LoVo (cell line): ENCODE results near the gene MUC6.

Experiments
- DNase-seq: peaks from one replicate; pipeline ENCODE4 v3.0.0-alpha.2; 2016; ENCODE audit warnings: low spot score

MUC6 gene

DNA sequence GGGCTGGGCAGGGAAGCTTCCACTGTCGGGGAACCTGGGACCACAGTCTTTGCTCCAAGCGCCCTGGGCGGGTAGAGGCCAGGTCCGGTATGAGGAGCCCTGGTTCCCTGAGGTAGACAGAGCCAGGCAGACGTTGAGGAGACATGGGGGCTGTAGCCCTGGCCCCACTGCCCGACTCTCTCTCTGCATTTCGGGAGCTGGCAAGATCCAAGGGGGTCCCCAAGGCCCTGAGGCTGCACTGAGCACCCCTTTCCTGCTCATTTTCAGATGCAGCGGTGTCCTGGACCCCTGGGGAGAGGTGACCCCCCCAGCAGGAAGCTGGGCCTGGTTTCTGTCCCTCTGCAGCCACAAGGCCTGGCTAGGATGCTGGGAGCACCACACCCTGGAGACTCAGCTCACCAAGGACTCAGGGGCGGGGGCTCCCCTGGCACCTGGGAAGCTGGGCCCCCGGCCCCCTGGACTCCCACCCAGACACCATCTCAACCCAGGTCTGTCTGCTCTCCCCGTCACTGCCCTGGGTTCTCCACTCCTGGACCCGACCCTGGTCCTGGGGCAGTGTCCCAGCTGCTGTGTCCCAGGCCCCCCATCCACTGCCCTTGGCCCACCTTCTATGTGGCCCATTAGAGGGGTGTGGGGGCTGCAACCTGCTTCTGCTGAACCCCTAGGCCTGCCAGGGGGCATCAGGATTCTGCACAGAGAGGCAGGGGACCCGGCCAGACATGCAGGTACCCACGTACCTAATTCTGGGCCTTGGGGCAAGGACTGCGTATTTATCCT, 15.0 kb upstream of the MUC6 start:
- DNase-seq: no peak

DNA sequence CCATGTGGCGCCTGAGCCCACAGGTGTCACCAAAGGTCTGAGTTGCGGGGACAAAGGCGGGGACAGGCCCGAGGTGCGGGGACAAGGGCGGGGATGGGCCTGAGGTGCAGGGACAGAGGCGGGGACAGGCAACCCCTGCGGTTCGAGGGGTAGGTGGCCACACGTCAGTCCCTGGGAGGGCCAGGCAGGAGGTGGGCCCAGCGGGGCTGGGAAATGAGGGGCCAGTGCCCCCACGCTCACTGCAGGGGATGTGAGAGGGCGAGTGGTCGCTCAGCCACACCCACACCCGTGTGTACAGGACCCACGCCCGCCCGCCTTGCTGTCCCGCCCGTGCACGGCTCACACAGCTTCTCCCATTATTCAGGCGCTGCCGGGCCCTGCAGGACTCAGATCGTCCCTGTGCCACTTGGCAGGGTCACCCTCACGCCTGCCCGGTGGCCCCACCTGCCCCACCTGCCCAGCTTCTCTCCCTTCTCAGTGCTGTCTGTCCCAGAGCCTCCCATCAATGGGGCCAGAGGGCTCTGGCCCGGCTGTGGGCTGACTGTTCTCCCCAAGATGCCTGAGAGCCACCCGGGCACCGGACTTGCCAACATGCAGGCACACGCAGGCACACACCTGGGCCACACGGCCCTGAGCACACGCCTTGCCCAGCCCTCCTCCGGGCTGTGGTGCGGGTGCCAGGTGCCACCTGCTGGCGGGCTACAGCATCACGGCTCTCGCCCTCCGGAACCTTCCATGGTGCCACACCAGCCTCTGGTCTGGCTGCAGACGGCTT, 14.2 kb upstream of the MUC6 start:
- DNase-seq: peak; percentile 63

DNA sequence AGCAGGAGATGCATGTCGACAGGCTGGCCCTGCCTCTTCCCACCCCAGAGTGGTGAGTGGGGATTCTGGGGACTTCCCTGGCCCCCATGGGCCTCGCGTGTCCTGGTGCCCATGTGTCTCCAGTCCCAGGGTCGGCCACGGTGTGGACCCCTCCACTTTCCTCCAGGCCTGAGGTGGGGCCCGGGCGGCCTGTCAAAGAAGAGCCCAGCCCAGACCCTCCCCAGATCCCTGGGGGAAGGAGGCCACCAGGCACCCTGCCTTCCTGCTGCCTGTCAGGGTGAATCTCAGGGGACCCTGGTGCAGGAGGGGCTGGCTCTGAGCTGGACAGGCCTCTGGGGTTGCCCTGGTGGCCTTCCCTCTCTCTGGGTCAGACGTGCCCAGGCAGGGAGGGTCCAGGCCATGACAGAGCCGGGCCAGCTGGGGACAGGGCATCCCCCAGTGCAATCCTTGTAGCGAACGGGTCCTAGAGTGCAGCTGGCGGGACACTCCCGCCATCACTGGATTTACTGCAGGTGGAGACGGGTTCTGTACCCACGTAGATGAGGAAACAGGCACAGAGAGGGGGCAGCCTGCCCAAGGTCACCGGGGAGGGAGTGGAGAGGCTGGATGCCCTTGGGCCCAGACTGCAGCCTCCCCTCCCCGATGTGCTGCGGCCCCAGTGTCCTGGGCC, 13.5 kb upstream of the MUC6 start:
- DNase-seq: no peak

DNA sequence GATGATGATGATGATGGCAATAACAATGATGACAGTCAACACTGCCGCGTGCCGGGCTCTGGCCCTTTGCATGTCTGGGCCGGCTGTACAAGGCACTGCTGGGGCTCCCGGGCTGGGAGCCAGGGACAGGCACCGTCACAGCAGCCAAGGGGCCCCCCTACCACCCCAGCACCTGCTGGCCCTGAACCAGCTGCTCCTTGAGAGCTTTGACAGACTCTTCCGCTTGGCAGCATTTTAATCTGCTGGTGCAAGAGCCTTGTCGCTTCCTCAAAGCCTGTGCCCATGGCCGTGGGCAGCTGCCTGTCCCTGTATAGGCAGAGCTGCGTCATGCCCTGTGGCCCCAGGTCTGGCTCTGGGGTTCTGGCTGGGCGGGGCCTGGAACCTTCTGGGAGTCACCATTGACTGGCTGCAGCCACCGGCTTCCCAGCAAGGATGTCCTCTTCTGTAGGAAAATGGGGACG, 12.9 kb upstream of the MUC6 start:
- DNase-seq: no peak

DNA sequence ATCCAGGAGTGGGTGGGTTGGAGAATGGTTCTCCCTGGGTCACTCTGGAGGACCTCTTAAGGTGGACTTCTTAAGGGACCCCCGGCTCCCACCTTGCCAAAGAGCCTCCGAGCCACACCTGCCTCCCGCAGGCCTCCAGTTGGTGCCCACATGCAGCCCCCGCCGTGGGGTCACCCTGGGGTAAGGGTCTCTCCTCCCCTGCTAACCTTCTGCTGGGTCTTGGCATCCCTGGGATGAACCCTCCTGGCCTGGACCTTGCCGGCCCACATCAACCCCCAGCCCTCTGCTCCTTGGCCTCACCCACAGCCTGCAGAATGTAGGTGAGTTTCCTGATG, 12.5 kb upstream of the MUC6 start:
- DNase-seq: no peak

DNA sequence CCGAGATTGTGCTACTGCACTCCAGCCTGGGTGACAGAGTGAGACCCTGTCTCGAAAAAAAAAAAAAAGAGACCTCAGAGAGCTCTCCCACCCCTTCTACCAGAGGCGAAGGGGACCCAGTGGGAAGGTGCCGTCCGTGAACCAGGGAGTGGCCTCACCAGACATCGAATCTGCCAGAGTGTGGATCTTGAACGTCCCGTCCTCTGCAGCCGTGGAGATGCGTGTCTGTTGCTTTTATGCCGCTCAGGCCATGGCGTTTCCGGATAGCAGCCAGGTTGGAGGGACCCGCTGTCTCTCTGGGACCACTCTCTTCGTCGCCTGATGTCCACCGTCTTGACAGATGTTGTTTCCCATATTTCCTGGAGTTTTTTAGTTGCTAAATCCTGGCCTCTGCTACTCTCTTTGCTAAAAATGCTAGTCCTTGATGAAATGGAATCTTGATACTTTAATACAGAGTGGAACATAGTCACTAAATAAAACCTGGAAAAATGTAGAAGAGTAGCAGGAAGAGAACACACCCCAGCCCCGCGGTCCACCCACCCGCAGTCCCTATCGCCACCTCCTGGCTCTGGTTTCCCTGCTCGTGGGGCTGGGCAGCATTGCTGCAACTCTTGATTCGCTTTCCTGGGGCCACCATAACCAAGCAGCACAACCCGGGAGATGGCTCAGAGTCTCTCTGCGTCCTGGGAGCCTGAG, 12.0 kb upstream of the MUC6 start:
- DNase-seq: no peak

DNA sequence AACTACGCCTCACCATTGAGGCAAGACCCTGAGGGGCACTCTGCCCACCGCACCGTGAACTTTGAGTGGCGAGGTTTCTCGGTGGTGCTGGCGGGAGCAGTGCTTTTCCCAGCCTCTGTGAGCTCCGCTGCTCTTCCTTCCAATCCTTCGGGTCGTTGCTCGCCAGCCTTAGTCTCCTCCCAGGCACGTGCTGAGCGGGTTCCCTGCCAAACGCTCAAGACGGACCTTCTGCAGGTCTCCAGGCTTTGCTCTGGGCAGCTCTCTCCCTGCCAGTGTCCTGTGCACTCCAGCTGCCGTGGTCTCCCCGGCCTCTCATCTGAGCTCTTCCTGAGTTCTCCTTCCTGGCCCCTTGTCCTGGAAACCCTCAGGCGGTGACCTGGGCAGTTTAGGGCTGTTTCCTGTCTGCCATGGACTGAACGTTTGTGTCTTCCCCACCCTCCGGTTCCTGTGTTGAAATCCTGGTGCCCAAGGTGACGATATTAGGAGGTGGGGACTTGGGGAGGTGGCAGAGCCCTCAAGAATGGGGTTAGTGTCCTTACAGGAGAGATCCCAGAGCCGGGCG, 11.2 kb upstream of the MUC6 start:
- DNase-seq: no peak

DNA sequence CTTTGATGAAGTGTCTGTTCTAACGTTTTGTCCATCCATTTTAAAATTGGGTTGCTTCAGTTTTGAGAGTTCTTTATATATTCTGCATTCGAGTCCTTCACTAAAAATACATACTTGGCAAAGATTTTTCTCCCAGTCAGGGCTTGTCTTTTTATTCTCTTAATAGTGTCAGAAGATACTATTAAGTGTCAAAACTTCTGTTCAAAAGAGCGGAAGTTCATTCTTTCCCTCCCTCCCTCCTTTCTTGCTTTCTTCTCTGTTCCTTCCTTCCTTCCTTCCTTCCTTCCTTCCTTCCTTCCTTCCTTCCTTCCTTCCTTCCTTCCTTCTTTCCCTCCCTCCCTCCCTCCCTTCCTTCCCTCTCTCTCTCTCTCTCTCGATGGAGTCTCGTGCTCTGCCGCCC, 7.6 kb upstream of the MUC6 start:
- no peak for DNase-seq

DNA sequence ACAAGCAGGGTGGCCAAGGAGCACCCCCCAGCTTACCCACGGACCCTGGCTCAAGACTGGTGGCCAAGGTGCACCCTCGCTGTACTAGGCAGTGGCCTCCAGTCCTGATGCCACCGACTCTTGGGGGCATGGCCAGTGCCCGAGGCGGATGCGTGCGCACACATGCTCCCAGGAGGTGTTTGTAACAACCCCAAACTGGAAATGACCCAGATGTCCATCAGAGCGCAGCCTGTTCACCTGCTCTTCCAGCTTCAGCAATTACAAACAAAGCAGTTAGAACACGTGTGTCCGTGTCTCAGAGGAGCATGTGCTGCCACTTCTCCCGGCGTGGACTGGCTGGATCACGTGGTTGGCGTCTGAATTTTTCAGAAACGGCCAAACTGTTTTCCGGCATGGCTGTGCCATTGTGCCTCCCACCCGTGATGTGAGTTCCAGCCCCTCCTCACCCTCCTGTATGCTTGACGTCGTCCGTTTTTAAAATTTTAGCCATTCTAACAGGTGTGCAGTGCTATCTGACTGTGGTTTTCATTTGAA, 7.1 kb upstream of the MUC6 start:
- no peak for DNase-seq

DNA sequence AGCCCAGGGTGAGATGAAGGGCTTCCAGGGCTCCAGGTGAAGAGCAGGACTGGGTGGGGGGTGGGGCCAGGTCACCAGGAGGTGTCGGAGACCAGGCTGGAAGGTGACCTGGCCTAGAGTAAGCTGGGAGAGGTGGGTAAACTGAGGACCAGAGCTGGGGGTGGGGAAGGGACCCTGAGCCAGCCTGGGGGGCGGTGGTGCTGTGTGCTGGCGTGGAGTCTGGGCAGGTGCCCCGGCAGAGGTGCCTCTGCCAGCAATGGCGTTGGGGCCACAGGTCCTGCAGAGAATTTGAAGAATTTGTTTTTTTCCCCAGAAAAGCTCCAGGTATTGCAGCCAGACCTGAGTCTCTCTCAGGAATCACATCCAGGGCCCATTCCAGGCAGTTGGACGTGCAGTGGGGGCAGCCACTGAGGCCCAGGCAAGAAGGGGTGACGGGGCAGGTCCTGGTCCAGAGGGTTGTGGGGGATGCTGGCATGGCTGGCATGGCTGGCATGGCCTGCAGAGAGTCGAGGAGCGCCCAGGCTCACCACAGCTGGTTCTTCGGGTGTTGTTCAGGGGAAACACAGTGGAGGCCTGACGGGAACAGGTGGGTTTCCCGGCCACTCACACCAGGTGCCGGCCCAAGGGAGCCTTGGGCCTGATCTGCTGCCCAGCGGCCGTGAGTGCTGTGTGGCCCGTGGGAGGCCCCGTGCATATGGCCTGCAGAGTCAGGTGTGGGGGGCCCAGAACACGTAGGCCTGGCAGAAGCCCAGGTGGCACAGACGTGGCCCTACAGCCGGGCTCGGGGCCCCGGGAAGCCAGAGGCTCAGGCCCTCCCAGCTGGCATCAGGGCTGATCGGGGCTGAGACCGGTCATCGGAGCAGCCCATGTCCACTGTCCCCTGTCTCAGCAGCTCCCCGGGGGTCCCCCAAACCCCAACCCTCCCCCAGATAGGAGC, 6.4 kb upstream of the MUC6 start:
- no peak for DNase-seq

DNA sequence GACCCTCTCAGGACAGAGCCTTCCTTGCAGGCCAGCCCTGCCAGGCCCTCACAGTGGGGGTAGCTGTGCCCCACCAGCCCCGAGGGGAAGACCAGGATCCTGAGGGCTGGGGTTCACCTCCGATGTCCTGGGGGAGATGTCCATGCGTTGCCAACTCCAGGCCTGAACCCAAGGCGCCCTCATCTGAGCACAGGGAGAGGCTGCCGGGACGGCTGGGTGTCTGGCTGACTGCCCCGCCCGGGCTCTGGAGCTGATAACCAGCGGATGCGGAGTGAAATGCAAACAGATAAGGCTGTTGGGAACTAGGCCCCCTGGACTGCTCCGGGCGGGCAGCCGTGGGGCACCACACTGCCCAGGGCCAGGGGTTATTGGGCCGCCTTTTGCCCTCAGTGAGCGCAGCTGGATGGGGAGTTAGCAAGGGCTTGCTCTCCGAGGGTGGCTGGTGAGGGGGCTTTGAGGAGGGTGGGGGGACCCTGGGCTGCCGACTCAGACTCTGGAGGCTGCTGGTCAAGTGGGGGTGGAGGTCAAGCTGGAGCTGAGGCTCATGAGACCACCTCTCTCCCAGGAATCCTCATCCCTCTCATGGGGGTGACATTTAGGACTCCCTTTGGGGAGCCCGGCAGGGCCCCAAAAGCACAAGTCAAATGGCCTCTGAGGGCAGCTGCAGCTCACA, 5.6 kb upstream of the MUC6 start:
- DNase-seq: peak; percentile 51

DNA sequence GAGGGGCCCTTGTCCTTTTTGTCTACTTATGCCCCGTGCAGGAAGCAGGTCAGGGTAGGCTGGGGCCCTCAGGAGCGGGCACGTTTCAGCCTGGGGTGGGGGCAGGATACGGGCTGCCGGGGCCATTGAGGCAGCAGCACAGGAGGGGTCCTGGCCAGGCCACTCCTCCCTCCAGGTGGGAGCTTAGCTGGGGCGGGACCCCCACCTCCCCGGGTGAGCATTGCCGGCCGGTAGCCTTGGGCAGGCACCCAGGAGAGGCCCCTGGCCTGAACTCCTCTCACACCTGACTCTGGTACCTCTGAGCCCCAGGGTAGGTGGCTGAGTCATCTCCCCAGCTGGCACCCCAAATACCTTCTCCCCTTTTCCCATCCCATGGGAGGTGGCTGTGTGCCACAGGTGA, 5.0 kb upstream of the MUC6 start:
- DNase-seq: no peak

DNA sequence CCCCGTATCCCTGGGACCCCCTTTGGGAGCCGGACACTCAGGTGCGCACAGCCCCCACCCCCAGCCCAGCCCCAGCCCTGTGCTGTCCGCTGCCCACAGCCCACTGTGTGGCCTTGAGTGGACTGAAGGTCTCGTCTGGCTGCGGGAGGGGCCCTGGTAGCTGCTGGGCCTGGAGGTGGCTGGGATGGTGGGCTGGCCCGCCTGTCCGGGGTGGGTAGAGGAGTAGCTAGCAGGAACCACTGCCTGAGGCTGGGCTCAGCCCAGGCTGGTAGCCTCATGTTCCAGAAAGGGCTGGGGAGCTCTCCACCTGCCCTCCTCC, 4.6 kb upstream of the MUC6 start:
- DNase-seq: no peak

DNA sequence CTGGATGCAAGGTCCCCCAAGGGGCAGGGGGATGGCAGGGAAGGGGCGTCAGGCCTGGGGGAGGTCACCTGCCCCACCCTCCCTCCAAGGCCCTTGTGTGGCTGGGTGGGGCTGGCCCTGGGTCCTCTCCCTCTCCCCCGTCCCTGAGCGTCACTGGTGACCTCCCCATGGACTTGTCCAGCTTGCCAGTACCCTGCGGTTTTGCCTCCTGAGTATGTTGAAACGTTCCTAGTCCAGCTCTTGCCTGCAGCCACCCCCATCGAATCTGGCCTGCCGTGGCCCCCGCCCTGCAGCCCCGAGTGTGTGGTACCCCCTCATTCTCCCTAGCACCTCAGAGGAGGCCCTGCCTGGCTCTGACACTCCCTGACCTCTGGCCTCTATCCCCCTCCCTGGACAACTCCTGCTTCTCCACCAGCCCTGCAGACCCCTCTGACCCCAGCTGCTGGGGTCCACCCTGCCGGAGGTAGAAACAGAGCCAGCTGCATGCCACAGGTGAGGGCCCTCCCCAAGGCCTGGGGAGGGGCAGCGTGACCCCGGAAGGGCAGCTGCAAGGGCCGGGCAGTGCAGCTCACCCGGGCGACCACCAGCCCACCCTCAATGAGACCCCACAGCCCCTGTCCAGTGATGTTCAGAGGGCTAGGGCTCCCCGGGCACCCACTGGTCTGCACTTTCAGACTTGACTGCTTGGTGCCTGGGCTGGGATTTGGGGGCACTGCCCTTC, 4.1 kb upstream of the MUC6 start:
- DNase-seq: no peak

DNA sequence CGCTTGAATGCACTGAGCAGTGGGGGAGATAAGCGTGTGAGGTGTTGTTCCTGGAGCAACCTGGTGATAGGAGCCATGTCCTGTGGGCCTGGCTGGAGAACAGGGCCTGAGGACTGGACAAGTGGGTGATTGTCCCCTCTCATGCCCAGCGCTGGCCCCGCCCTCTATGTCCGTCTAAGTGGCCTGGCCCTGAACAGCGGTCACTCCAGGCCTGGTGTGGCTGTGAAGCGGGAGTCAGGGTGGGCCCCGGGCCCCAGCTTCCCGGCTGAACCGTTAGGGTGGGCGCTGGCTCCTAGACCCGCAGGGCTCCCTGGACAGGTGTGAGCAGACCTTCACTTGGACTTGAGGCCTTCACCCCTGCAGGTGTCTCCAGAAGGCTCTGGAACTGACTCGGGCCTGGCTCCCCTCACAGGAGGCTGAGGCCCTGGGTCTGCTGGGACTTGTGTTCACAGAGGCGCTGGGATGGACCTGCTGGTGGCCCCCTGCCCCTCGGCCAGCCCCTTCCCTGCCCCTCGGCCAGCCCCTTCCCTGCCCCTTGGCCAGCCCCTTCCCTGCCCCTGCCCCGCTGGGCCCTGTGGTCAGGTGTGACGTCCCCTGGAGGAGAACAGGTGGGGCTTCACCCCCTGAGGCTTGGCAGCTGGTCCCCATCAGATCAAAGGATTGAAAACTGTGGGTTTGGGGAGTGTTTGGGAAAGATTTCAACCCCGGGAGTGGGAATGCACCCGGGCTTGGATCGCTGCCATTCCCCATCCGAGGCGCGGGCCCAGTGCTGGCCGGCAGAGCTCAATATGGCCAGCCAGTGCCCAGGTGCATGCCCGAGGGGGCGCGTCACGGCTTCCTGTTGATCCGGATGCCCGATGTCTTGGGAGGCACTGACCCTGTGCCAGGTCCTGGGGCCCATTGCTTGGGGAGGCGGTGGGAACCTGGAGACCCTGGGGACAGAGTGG, 3.2 kb upstream of the MUC6 start:
- DNase-seq: no peak

DNA sequence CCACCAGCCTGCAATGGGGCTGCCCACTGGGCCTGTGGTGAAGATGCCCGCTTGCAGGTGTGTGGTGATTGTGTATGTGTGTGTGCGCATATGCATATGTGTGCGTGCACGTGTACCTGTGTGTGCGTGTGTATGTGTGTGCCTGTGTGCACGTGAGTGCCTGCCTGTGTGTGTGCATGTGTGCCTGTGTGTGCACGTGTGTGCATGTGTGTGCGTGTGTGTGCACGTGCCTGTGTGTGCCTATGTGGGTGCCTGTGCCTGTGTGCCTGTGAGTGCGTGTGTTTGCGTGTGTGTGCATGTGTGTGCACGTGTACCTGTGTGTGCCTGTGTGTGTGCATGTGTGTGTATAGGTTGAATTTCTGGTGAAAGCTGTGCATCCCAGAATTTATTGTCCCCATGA, 2.4 kb upstream of the MUC6 start:
- DNase-seq: no peak

DNA sequence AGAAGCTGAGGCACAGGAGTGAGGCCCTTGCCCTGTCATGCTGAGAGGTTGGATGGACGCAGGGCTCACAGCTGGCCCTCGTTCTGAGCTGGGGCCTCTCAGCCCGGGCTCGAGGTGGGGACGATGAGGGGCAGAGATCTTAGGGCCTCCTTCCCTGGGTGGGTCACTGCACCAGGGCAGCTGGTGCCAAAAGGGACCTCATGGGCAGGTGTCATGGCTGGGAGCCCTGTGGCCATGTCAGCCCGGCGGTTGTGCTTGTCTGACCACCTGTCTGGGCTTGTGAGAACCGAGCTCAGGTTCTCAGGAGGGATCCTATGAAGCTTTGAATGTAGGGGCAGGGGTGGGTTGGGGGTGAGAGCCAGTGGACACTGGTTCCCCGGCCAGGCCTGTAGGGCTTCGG, 1.8 kb upstream of the MUC6 start:
- no peak for DNase-seq

DNA sequence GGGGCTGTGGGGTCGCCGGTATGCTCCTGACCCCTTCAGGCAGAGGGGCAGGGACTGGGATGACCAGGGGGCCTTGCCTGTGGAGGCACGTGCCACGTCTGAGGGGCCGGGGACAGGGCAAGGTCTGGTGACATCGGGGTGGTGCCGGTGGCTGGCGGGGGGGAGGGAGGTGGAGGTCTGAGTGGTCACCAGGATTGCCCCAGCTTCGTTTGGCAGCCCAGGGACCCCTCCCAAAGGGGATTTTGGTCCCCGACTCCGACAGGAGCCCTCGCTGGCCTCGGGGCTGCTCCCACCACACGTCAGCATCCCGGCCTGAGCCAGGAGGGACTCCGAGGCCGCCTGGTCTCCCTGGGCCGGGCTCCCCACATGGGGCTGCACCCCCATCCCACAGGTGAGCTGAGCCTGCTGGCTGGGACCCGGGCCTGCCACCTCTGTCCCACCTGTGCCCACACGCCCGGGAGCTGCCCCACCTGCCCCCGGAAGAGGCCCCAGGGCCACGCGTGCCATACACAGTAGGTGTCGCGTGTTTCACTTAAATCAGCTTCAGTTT, 1.1 kb upstream of the MUC6 start:
- DNase-seq: no peak
